H9 (cell line): ENCODE measurements around the gene DNAJC18. TPM values are rescaled to one million over a fixed set of nuclear protein-coding genes. Genes with fewer than 3 reads are reported as not detected.
A peak's percentile ranks its signal among the peaks of the same experiment; 100 is the strongest.

ENCODE experiments used
- DNase-seq: peaks from one replicate; pipeline ENCODE4 v3.0.0-alpha.2; 2017
- H2AFZ ChIP-seq: one replicate; pipeline ENCODE4 v1.6.1; 2013; ENCODE audit warnings: mild to moderate bottlenecking, low read length, control low read depth, moderate library complexity
- H2AK5ac ChIP-seq: 2 replicates; pipeline ENCODE4 v1.6.1; 2013; ENCODE audit warnings: low read length, control low read depth, mixed read lengths; ENCODE audit not compliant: insufficient read length
- H2BK120ac ChIP-seq: one replicate; pipeline ENCODE4 v1.6.1; 2013; ENCODE audit warnings: low read depth, mild to moderate bottlenecking, low read length, control low read depth, inconsistent platforms; ENCODE audit not compliant: poor library complexity, severe bottlenecking
- H2BK12ac ChIP-seq: 2 replicates; pipeline ENCODE4 v1.6.1; 2013; ENCODE audit warnings: low read length, control low read depth, mixed read lengths, low read depth; ENCODE audit not compliant: insufficient read length
- H2BK15ac ChIP-seq: 2 replicates; pipeline ENCODE4 v1.6.1; 2013; ENCODE audit warnings: low read depth, low read length, control low read depth
- H2BK20ac ChIP-seq: one replicate; pipeline ENCODE4 v1.6.1; 2013; ENCODE audit warnings: low read depth, mild to moderate bottlenecking, low read length, control low read depth, inconsistent platforms; ENCODE audit not compliant: poor library complexity, severe bottlenecking
- H2BK5ac ChIP-seq: 2 replicates; pipeline ENCODE4 v1.6.1; 2013; ENCODE audit warnings: low read length, control low read depth, mixed read lengths; ENCODE audit not compliant: insufficient read length
- H3K14ac ChIP-seq: 2 replicates; pipeline ENCODE4 v1.6.1; 2013; ENCODE audit warnings: low read length, control low read depth; ENCODE audit not compliant: insufficient read depth
- H3K18ac ChIP-seq: 2 replicates; pipeline ENCODE4 v1.6.1; 2013; ENCODE audit warnings: low read depth, mild to moderate bottlenecking, mixed read lengths, low read length, control low read depth; ENCODE audit not compliant: insufficient read length
- H3K23ac ChIP-seq: 2 replicates; pipeline ENCODE4 v1.6.1; 2013; ENCODE audit warnings: low read length, control low read depth, mixed read lengths, low read depth; ENCODE audit not compliant: insufficient read length
- H3K23me2 ChIP-seq: 2 replicates; pipeline ENCODE4 v1.6.1; 2013; ENCODE audit warnings: low read depth, mild to moderate bottlenecking, mixed read lengths, low read length, control low read depth; ENCODE audit not compliant: insufficient read length, poor library complexity, severe bottlenecking
- H3K27ac ChIP-seq: 2 replicates; pipeline ENCODE4 v1.5.1; 2013; ENCODE audit warnings: low read length, control low read depth, mixed read lengths, low read depth; ENCODE audit not compliant: insufficient read length
- H3K27me3 ChIP-seq: 2 replicates; pipeline ENCODE4 v1.6.1; 2013; ENCODE audit warnings: low read length, control low read depth, inconsistent platforms; ENCODE audit not compliant: insufficient read depth
- H3K4ac ChIP-seq: 2 replicates; pipeline ENCODE4 v1.6.1; 2013; ENCODE audit warnings: low read depth, mild to moderate bottlenecking, control low read depth, inconsistent platforms, low read length, moderate library complexity
- H3K4me1 ChIP-seq: 2 replicates; pipeline ENCODE4 v1.6.1; 2013; ENCODE audit warnings: low read length, control low read depth, inconsistent platforms; ENCODE audit not compliant: insufficient read depth
- H3K4me2 ChIP-seq: 2 replicates; pipeline ENCODE4 v1.6.1; 2013; ENCODE audit warnings: low read length, control low read depth, mixed read lengths; ENCODE audit not compliant: insufficient read length, insufficient read depth
- H3K56ac ChIP-seq: 2 replicates; pipeline ENCODE4 v1.6.1; 2013; ENCODE audit warnings: low read depth, mild to moderate bottlenecking, mixed read lengths, low read length, control low read depth; ENCODE audit not compliant: insufficient read length
- H3K79me1 ChIP-seq: 2 replicates; pipeline ENCODE4 v1.6.1; 2013; ENCODE audit warnings: low read depth, mild to moderate bottlenecking, moderate library complexity, low read length, control low read depth, inconsistent platforms; ENCODE audit not compliant: insufficient read depth, poor library complexity, severe bottlenecking
- H3K79me2 ChIP-seq: 2 replicates; pipeline ENCODE4 v1.6.1; 2013; ENCODE audit warnings: low read length, control low read depth, inconsistent platforms; ENCODE audit not compliant: insufficient read depth
- H3K9ac ChIP-seq: 2 replicates; pipeline ENCODE4 v1.6.1; 2013; ENCODE audit warnings: low read length, control low read depth, mixed read lengths; ENCODE audit not compliant: insufficient read length; ENCODE audit errors: extremely low read depth
- H3K9me3 ChIP-seq: one replicate; pipeline ENCODE4 v1.6.1; 2013; ENCODE audit warnings: low read depth, low read length, inconsistent platforms; ENCODE audit not compliant: control insufficient read depth
- H3T11ph ChIP-seq: one replicate; pipeline ENCODE4 v1.6.1; 2013; ENCODE audit warnings: mild to moderate bottlenecking, low read length, control low read depth, inconsistent platforms
- H4K20me1 ChIP-seq: one replicate; pipeline ENCODE4 v1.6.1; 2013; ENCODE audit not compliant: control insufficient read depth, insufficient read length, insufficient read depth
- H4K5ac ChIP-seq: 2 replicates; pipeline ENCODE4 v1.6.1; 2013; ENCODE audit warnings: low read depth, mild to moderate bottlenecking, mixed read lengths, low read length, control low read depth; ENCODE audit not compliant: insufficient read length
- H4K8ac ChIP-seq: replicated peaks from 2 replicates; pipeline ENCODE4 v1.6.1; 2013; ENCODE audit warnings: low read length, control low read depth, mixed read lengths, low read depth; ENCODE audit not compliant: insufficient read length
- H4K91ac ChIP-seq: 2 replicates; pipeline ENCODE4 v1.6.1; 2013; ENCODE audit warnings: low read depth, mild to moderate bottlenecking, moderate library complexity, mixed read lengths, low read length, control low read depth; ENCODE audit not compliant: insufficient read length
- H3K27ac Mint-ChIP-seq, 3 experiments: 2 replicates in 2 of 3; 3 replicates in 1 of 3; pipeline ENCODE4 v1.8.0; 2020 to 2021; ENCODE audit warnings: mixed read lengths in 3 of 3, mild to moderate bottlenecking in 1 of 3, moderate library complexity in 1 of 3
- H3K27me3 Mint-ChIP-seq: 2 replicates; pipeline ENCODE4 v1.8.0; 2021; ENCODE audit warnings: low read depth, mild to moderate bottlenecking, moderate library complexity, mixed read lengths
- H3K36me3 Mint-ChIP-seq, 3 experiments: 2 replicates in 2 of 3; 3 replicates in 1 of 3; pipeline ENCODE4 v1.8.0; 2020 to 2021; ENCODE audit warnings: low read depth in 3 of 3, mixed read lengths in 3 of 3; ENCODE audit not compliant: insufficient read depth in 1 of 3
- H3K4me1 Mint-ChIP-seq, 2 experiments: 2 replicates each; pipeline ENCODE4 v1.8.0; 2020; ENCODE audit warnings: mixed read lengths in 2 of 2
- H3K4me3 Mint-ChIP-seq, 2 experiments: 2 replicates in 1 of 2; 3 replicates in 1 of 2; pipeline ENCODE4 v1.8.0; 2020 to 2021; ENCODE audit warnings: mild to moderate bottlenecking in 2 of 2, mixed read lengths in 2 of 2, moderate library complexity in 1 of 2
- H3K9me3 Mint-ChIP-seq, 2 experiments: 2 replicates in 1 of 2; 3 replicates in 1 of 2; pipeline ENCODE4 v1.8.0; 2020; ENCODE audit warnings: mild to moderate bottlenecking in 2 of 2, mixed read lengths in 2 of 2, moderate library complexity in 1 of 2
- CTCF ChIP-seq: fragments of 200-600 bp; sonication (generic); conservative IDR thresholded peaks from 3 replicates; pipeline ENCODE4 v1.8.0; 2021; ENCODE audit warnings: antibody characterized with exemption, mild to moderate bottlenecking
- WGBS: extraction: QIAGEN DNeasy Blood & Tissue Kit; methylation state at CpG from one replicate; pipeline ENCODE4 v1.1.7; 2013; ENCODE audit warnings: missing lambda C conversion rate, low lambda C conversion rate, mixed read lengths; ENCODE audit not compliant: insufficient read length; ENCODE audit errors: extremely low coverage; 5-methylcytosine and 5-hydroxymethylcytosine counted together
- total RNA-seq: library from RNA; stranded (reverse); gene quantifications from 2 replicates; pipeline ENCODE4 v1.2.1, GENCODE V29; 2021

DNAJC18 gene
- total RNA-seq, 1 experiment from 2014 or later = 26.5 TPM

GRCh38 chr5:139461698-139462097, 22.4 kb upstream of the DNAJC18 start:
- H3K23me2 ChIP-seq = no peaks in the 10 kb centered on the region
- H2BK5ac ChIP-seq = no peak overlapping the region
- no peaks in the 10 kb centered on the region for H3K36me3 Mint-ChIP-seq
- no peak for TF ChIP-seq CTCF
- no peak overlapping the region for H2AK5ac ChIP-seq
- no peak overlapping the region for H2BK12ac ChIP-seq
- no CpG with 5 or more reads among the region's 5 CpGs for WGBS
- H3K9me3 ChIP-seq = no peaks in the 10 kb centered on the region
- peaks cover 29 to 38% of the 10 kb centered on the region in 2 experiments for H3K4me1 Mint-ChIP-seq
- DNase-seq = no peak
- H3K18ac ChIP-seq = no peak overlapping the region
- H2BK15ac ChIP-seq = no peak overlapping the region
- H4K8ac ChIP-seq = no peak overlapping the region
- H3K4ac ChIP-seq = no peak overlapping the region
- H3K4me3 Mint-ChIP-seq = no peak overlapping the region
- peaks cover 18% of the 10 kb centered on the region; the same call in 1 of the 2 replicates for H3K4me1 ChIP-seq
- no peak overlapping the region for H2BK20ac ChIP-seq
- no peaks in the 10 kb centered on the region; a peak in 1 of 5 replicates for H3K9me3 Mint-ChIP-seq
- no peaks in the 10 kb centered on the region; the same call in 1 of the 2 replicates for H3K27me3 Mint-ChIP-seq
- H2BK120ac ChIP-seq = no peak overlapping the region
- no peak overlapping the region for H3K9ac ChIP-seq
- no peaks in the 10 kb centered on the region for H3K27me3 ChIP-seq
- no peaks in the 10 kb centered on the region for H3K79me1 ChIP-seq
- no peak overlapping the region for H2AFZ ChIP-seq
- peak overlapping the region; percentile 69; the same call in 1 of the 2 replicates for H3K14ac ChIP-seq
- no peak overlapping the region for H4K5ac ChIP-seq
- no peak overlapping the region for H3K23ac ChIP-seq
- no peaks in the 10 kb centered on the region for H3K79me2 ChIP-seq
- H3T11ph ChIP-seq = no peak overlapping the region
- peak overlapping the region in 2 of 3 experiments; percentile 35 to 92; a peak in 2 of 7 replicates for H3K27ac Mint-ChIP-seq
- H3K27ac ChIP-seq = no peak overlapping the region
- H3K4me2 ChIP-seq = no peak overlapping the region
- no peaks in the 10 kb centered on the region for H4K20me1 ChIP-seq
- no peak overlapping the region for H4K91ac ChIP-seq
- H3K56ac ChIP-seq = no peak overlapping the region
